HCT116 (cell line): ENCODE data around the gene FAM131B. TPM values are rescaled to one million over a fixed set of nuclear protein-coding genes. Genes with fewer than 3 reads are reported as not detected.
A peak's percentile ranks its signal among the peaks of the same experiment; 100 is the strongest.

ENCODE experiments used
- ATAC-seq: fragments of 200-7000 bp; cut with Tn5 transposase; 2 replicates; pipeline ENCODE4 v1.9.1; 2020; ENCODE audit warnings: mild to moderate bottlenecking, moderate library complexity
- BruUV-seq: library from RNA; stranded (reverse); fragments of 400-500 nt; replicated peaks from 2 replicates; lab custom pipeline; 2021; lab: Mats Ljungman, UMichigan
- CTCF ChIA-PET: fragments of 300-600 bp; sonication (Branson Sonifier 250); formaldehyde crosslinking; loops from one replicate; lab custom pipeline; 2021; ENCODE audit warnings: antibody characterized with exemption; lab: Charles Lee
- POLR2A ChIA-PET: fragments of 300-600, 350-600 bp; sonication (Branson Sonifier 250); formaldehyde crosslinking; loops from one replicate; lab custom pipeline; 2021; ENCODE audit warnings: antibody characterized with exemption; lab: Charles Lee
- RAD21 ChIA-PET, 2 experiments: fragments of 300-600 bp; sonication (Branson Sonifier 250); formaldehyde crosslinking; loops; one replicate each; lab custom pipeline; 2023; ENCODE audit warnings: low total read pairs in 2 of 2; ENCODE audit not compliant: uncharacterized antibody in 2 of 2, unreplicated experiment in 2 of 2, low non-redundant PET in 1 of 2; lab: Charles Lee
- DNase-seq: peaks from one replicate; pipeline ENCODE4 v3.0.0-alpha.2; 2010; ENCODE audit warnings: low read depth, low spot score
- H2AFZ ChIP-seq: fragments of 200-600 bp; shearing (Covaris generic), sonication (generic); 2 replicates; pipeline ENCODE4 v1.6.1; 2017; ENCODE audit warnings: low read depth, mixed run types, mixed read lengths, antibody characterized with exemption, low read length; ENCODE audit not compliant: poor library complexity, severe bottlenecking
- H3K27ac ChIP-seq: 2 replicates; pipeline ENCODE4 v1.5.1; 2012; ENCODE audit warnings: low read depth, low read length
- H3K27me3 ChIP-seq: fragments of 200-600 bp; sonication (generic); 2 replicates; pipeline ENCODE4 v1.6.1; 2016; ENCODE audit warnings: mixed run types, low read length, mixed read lengths; ENCODE audit not compliant: insufficient read depth
- H3K36me3 ChIP-seq, 2 experiments: fragments of 200-500 bp in 1 of 2; fragments of 200-600 bp in 1 of 2; sonication (Bioruptor generic) in 1 of 2; sonication (generic) in 1 of 2; 2 replicates each; pipeline versions ENCODE4 v1.5.1 to v1.6.1; 2014 to 2016; ENCODE audit warnings: low read length in 2 of 2, inconsistent platforms in 1 of 2, mixed read lengths in 1 of 2, mixed run types in 1 of 2; ENCODE audit not compliant: insufficient read depth in 2 of 2, control insufficient read depth in 1 of 2
- H3K4me1 ChIP-seq, 2 experiments: fragments of 200-600 bp in 1 of 2; sonication (generic) in 1 of 2; 2 replicates each; pipeline versions ENCODE4 v1.5.1 to v1.6.1; 2012 to 2017; ENCODE audit warnings: low read length in 2 of 2, inconsistent platforms in 1 of 2, mild to moderate bottlenecking in 1 of 2, mixed read lengths in 1 of 2, mixed run types in 1 of 2, moderate library complexity in 1 of 2; ENCODE audit not compliant: insufficient read depth in 2 of 2, control insufficient read depth in 1 of 2
- H3K4me2 ChIP-seq: fragments of 200-600 bp; sonication (generic); 2 replicates; pipeline ENCODE4 v1.6.1; 2017; ENCODE audit warnings: mixed run types, low read length, mixed read lengths
- H3K4me3 ChIP-seq, 2 experiments: fragments of 200-600 bp in 1 of 2; sonication (generic) in 1 of 2; replicated peaks in 1 of 2; 2 replicates each; pipeline ENCODE4 v1.5.1; 2011 to 2016; ENCODE audit warnings: low read length in 2 of 2, control low read depth in 1 of 2, low read depth in 1 of 2, mild to moderate bottlenecking in 1 of 2, mixed read lengths in 1 of 2, mixed run types in 1 of 2
- H3K79me2 ChIP-seq: fragments of 200-600 bp; sonication (generic); 2 replicates; pipeline ENCODE4 v1.6.1; 2017; ENCODE audit warnings: mild to moderate bottlenecking, mixed run types, low read length, moderate library complexity, mixed read lengths; ENCODE audit not compliant: insufficient read depth
- H3K9ac ChIP-seq: fragments of 200-600 bp; sonication (generic); 2 replicates; pipeline ENCODE4 v1.6.1; 2016; ENCODE audit warnings: low read length, mixed read lengths
- H3K9me2 ChIP-seq: fragments of 200-600 bp; sonication (generic), shearing (Covaris generic); 2 replicates; pipeline ENCODE4 v1.6.1; 2017; ENCODE audit warnings: mixed run types, mild to moderate bottlenecking, moderate library complexity; ENCODE audit not compliant: insufficient read depth
- H3K9me3 ChIP-seq, 2 experiments: fragments of 200-500 bp in 1 of 2; fragments of 200-600 bp in 1 of 2; sonication (Bioruptor generic) in 1 of 2; sonication (generic) in 1 of 2; 2 replicates each; pipeline ENCODE4 v1.6.1; 2014 to 2017; ENCODE audit warnings: low read length in 2 of 2, mixed read lengths in 2 of 2, inconsistent platforms in 1 of 2, low read depth in 1 of 2, mild to moderate bottlenecking in 1 of 2, mixed run types in 1 of 2, moderate library complexity in 1 of 2; ENCODE audit not compliant: control insufficient read depth in 1 of 2, insufficient read depth in 1 of 2
- H4K20me1 ChIP-seq: fragments of 200-600 bp; sonication (generic), shearing (Covaris generic); 2 replicates; pipeline ENCODE4 v1.6.1; 2017; ENCODE audit warnings: mixed run types, mild to moderate bottlenecking, moderate library complexity; ENCODE audit not compliant: insufficient read depth
- CBX3 ChIP-seq: IDR thresholded peaks from 2 replicates; pipeline ENCODE4 v1.6.1; 2012; ENCODE audit warnings: low read depth
- CEBPB ChIP-seq: IDR thresholded peaks from 2 replicates; pipeline ENCODE4 v1.6.1; 2012; ENCODE audit warnings: low read depth
- CTCF ChIP-seq, 3 experiments: fragments of 200-600 bp in 1 of 3; sonication (generic) in 1 of 3; IDR thresholded peaks in 2 of 3; conservative IDR thresholded peaks in 1 of 3; 2 replicates each; pipeline ENCODE4 v1.5.1; 2012 to 2017; ENCODE audit warnings: low read depth in 2 of 3, low read length in 2 of 3, antibody characterized with exemption in 1 of 3, borderline replicate concordance in 1 of 3, control low read depth in 1 of 3, mild to moderate bottlenecking in 1 of 3, mixed read lengths in 1 of 3, mixed run types in 1 of 3, moderate library complexity in 1 of 3; ENCODE audit not compliant: insufficient read depth in 1 of 3
- EGR1 ChIP-seq: IDR thresholded peaks from 2 replicates; pipeline ENCODE4 v1.6.1; 2012; ENCODE audit warnings: low read depth
- ELF1 ChIP-seq: IDR thresholded peaks from 2 replicates; pipeline ENCODE4 v1.6.1; 2012; ENCODE audit warnings: low read depth, borderline replicate concordance
- EZH2 ChIP-seq: fragments of 200-600 bp; sonication (generic); IDR thresholded peaks from 2 replicates; pipeline ENCODE4 v1.6.1; 2017; ENCODE audit warnings: antibody characterized with exemption, mixed run types
- EZH2phosphoT487 ChIP-seq: fragments of 200-600 bp; IDR thresholded peaks from 2 replicates; pipeline ENCODE4 v1.6.1; 2018; ENCODE audit warnings: antibody characterized with exemption, borderline replicate concordance
- JUND ChIP-seq: IDR thresholded peaks from 2 replicates; pipeline ENCODE4 v1.6.1; 2012
- MAX ChIP-seq: IDR thresholded peaks from 2 replicates; pipeline ENCODE4 v1.6.1; 2012
- RAD21 ChIP-seq: IDR thresholded peaks from 2 replicates; pipeline ENCODE4 v1.6.1; 2012; ENCODE audit warnings: low read depth, mild to moderate bottlenecking
- SIN3A ChIP-seq: IDR thresholded peaks from 2 replicates; pipeline ENCODE4 v1.6.1; 2012; ENCODE audit warnings: low read depth
- SP1 ChIP-seq: IDR thresholded peaks from 2 replicates; pipeline ENCODE4 v1.6.1; 2012; ENCODE audit warnings: low read depth
- SRF ChIP-seq: IDR thresholded peaks from 2 replicates; pipeline ENCODE4 v1.6.1; 2012; ENCODE audit warnings: low read depth
- ZNF274 ChIP-seq: fragments of 200-500 bp; sonication (Bioruptor generic); IDR thresholded peaks from 2 replicates; pipeline ENCODE4 v1.6.1; 2014; ENCODE audit warnings: mild to moderate bottlenecking, low read depth, low read length, inconsistent platforms
- intact Hi-C: fragments of 100-400 bp; cut with micrococcal nuclease; formaldehyde crosslinking; loops from 2 replicates; pipeline ENCODE4 v1.10.0; 2022
- total RNA-seq: library from RNA; stranded (reverse); gene quantifications from one replicate; pipeline ENCODE4 v1.2.1, GENCODE V29; 2021; ENCODE audit not compliant: unreplicated experiment
- TF ChIP-seq, protein P1 (sequence below): IDR thresholded peaks from 2 replicates; pipeline ENCODE4 v1.6.1; 2012

The FAM131B gene
- total RNA-seq, 1 experiment from 2014 or later = 0.20 TPM

DNA sequence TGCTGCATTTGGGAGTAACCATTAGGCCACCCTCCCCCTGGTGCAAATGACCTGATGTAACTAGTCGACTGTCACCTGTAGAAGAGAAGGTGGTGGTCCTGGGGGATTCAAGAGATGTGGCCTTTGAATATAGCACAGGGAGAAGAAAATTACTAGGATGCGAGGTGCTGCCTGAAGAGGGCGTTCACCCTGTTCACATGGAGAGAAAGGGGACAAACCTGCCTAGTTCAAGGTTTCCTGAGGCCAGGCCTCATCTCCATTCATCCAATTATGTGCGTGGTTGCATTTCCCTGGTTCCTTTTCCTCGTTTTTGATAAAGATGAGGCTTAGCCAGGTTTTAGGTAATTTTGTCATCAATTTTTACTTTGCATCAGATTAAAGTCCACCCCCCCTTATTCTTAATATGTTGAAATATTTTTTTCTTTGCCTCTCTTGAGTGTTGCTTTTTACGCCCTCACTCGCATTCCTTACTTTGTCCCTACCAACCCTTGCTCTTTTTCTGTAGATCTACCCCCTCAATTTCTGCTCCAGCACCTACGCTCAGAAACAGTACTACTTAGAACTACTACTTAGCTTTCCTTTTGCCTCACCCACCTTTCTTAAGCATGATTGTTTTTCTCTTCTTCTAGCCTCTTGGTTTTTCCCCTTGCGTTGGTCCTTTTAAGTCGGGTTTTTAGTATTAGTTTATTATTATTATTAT, 32.9 kb downstream of the FAM131B start:
- TF ChIP-seq CBX3 (no peak), SRF (no peak), RAD21 (peak; percentile 23; the same call in 1 of the 2 replicates), JUND (no peak), ELF1 (no peak), SP1 (no peak), MAX (no peak), EZH2 (no peak), EZH2phosphoT487 (no peak), EGR1 (no peak), ZNF274 (no peak), CTCF (IDR thresholded peaks at IDR 0.05 in 2 of 3, conservative IDR thresholded peaks at IDR 0.05 in 1 of 3; ENCODE audit: borderline replicate concordance in 1 of 3, insufficient read depth in 1 of 3, low read depth in 2 of 3, low read length in 2 of 3) (peak in 2 of 3 experiments; percentile 21 to 33; a peak in 3 of 6 replicates), SIN3A (no peak), CEBPB (no peak)
- TF ChIP-seq, protein P1, sequence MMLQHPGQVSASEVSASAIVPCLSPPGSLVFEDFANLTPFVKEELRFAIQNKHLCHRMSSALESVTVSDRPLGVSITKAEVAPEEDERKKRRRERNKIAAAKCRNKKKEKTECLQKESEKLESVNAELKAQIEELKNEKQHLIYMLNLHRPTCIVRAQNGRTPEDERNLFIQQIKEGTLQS = no peak
- H3K4me1 ChIP-seq = peaks cover 0 to 23% of the 10 kb centered on the region in 2 experiments; a peak in 2 of 4 replicates
- RAD21 ChIA-PET = no interaction called here
- BruUV-seq = no TSS peak
- H3K9ac ChIP-seq = no peak overlapping the region
- H3K9me3 ChIP-seq = no peaks in the 10 kb centered on the region
- POLR2A ChIA-PET = no interaction called here
- no peaks in the 10 kb centered on the region for H4K20me1 ChIP-seq
- H3K9me2 ChIP-seq = no peaks in the 10 kb centered on the region
- H3K79me2 ChIP-seq = no peaks in the 10 kb centered on the region
- CTCF ChIA-PET = no interaction called here
- H3K4me2 ChIP-seq = no peak overlapping the region
- intact Hi-C loops = no loop called here
- H3K27ac ChIP-seq = no peak overlapping the region
- no peak overlapping the region for H3K4me3 ChIP-seq
- no peak overlapping the region for H2AFZ ChIP-seq
- no peaks in the 10 kb centered on the region for H3K27me3 ChIP-seq
- H3K36me3 ChIP-seq = no peaks in the 10 kb centered on the region
- ATAC-seq (no peak), DNase-seq (no peak)
